ENCODE measurements around the gene KRTAP2-4. TPM values are rescaled to one million over a fixed set of nuclear protein-coding genes. Genes with fewer than 3 reads are reported as not detected.
"Not testable (repeated sequence)": the region's sequence is repeated elsewhere in the genome, so short reads cannot be mapped to it uniquely, and the experiment has no call there.

Gene KRTAP2-4
- total RNA-seq, 1 donor from 2014 or later, result not detected

- DNase-seq (ENCODE audit: low spot score in 2 of 2); FAIRE-seq: not testable (repeated sequence)
Measured at GRCh38 chr17:41040783-41041571, 24.7 kb downstream of the KRTAP2-4 start, which contains the start of gene KRTAP1-1. KRTAP1-1 (minus strand) TSS chr17:41041450; CDS start chr17:41041397, 53 bp downstream.

DNA sequence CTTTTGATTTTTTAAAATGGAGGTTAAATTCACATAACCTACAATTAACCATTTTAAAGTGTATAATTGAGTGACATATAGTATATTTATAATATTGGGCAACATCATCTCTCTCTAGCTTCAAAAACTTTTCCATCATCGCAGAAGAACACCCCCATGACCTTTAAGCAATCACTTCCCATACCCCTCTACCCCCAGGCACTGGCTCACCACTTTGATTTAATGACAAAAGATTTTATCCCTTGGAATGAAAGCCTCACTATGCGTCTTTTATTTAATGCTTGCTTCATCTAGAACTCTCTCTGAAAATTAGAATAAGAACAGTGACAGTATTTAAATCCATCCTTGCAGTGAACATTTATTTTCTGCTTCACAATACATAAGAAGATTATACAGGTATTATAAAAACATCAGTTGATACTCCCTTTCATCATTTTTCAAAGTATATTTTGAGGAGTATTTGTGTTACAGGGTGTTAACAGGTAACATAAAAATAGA, 27.8 kb downstream of the KRTAP2-4 start:
- DNase-seq (ENCODE audit: low spot score in 2 of 2), result no peak
- FAIRE-seq, result no peak

GRCh38 chr17:41034346-41034935, 31.2 kb downstream of the KRTAP2-4 start, which contains the start of gene KRTAP1-3:
KRTAP1-3 (minus strand) TSS chr17:41034874; CDS start chr17:41034821, 53 bp downstream.
- DNase-seq (ENCODE audit: low spot score in 2 of 2); FAIRE-seq: not testable (repeated sequence)

DNA sequence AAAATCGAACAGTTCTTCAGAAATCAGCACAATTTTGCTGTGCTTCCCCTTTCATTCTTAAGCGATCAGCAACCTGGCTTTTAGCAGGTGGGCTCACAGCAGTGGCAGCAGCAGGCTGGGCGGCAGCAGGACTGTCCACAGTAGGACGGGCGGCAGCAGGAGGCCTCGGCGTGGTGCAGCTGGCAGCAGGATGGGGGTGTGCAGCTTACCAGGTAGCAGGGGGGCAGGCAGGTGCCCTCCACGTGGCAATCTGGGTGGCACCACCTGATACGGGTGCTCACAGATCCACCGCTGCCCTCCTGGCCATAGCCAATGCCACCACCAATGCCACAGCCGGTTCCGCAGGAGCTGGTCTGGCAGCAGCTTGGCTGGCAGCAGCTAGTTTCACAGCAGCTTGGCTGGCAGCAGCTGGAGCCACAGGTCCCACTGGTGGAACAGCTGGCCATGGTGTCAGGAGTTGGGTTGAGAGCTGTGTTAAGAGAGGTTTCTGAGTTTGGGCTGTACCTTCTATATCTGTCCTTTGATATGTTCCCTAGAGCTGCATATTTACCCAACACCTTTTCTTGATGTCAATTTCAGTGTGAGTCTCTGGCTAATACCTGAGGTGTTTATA, 35.9 kb downstream of the KRTAP2-4 start, which contains the start of gene KRTAP1-4:
Gene KRTAP1-4 (minus strand): TSS at position 563 of the 613 bp plus-strand sequence. CDS start 117 bp downstream, at position 446.
- DNase-seq (ENCODE audit: low spot score in 2 of 2), result no peak
- FAIRE-seq, result no peak

DNA sequence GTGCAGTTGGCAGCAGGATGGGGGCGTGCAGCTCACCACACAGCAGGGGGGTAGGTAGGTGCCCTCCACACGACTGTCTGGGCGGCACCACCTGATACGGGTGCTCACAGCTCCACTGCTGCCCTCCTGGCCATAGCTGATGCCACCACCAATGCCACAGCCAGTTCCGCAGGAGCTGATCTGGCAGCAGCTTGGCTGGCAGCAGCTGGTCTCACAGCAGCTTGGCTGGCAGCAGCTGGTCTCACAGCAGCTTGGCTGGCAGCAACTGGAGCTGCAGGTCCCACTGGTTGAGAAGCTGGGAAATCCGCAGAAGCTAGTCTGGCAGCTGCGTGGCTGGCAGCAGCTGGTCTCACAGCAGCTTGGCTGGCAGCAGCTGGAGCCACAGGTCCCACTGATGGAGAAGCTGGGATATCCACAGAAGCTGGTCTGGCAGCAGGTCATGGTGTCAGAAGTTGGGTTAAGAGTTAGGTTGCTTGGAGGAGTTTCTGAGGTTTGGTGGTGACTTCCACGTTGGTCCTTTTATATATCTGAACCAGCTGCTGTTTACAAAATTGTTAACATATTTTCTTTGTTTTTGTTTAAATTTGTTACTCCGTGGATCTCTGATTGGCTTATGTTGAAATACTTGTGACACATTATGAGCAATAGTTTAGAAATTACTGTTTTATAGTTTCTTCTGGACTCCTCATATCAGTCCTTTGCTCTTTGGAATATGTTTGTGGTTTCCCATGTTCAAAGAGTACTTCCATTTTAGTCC, 38.8 kb downstream of the KRTAP2-4 start, which contains the start of gene KRTAP1-5:
Gene KRTAP1-5 (minus strand): TSS at position 494 of the 757 bp plus-strand sequence. CDS start 53 bp downstream, at position 441.
- no peak for FAIRE-seq
- no peak for DNase-seq (ENCODE audit: low spot score in 2 of 2)

DNA sequence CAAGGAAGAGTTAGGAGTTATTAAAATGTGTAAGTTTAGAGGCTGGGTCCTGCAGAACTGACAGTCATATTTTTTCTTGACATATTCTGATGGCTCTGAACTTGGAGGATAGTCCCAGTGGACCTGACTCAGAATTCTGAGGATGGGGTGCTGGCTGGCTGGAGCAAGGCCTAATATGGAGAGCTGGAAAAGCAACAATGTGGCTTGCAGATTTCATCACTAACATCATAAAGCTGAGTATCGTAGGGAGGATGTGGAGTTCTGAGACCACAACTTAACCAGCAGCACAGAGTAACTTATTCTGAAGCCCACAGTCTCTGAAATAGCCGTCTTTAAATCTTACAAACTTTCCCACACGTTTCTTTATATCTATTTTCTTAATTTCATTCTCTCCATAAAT, 41.0 kb downstream of the KRTAP2-4 start:
- DNase-seq (ENCODE audit: low spot score in 2 of 2) (no peak), FAIRE-seq (no peak)

GRCh38 chr17:41020336-41020735, 45.3 kb downstream of the KRTAP2-4 start:
- no peak for DNase-seq (ENCODE audit: low spot score in 2 of 2)
- no peak for FAIRE-seq

DNA sequence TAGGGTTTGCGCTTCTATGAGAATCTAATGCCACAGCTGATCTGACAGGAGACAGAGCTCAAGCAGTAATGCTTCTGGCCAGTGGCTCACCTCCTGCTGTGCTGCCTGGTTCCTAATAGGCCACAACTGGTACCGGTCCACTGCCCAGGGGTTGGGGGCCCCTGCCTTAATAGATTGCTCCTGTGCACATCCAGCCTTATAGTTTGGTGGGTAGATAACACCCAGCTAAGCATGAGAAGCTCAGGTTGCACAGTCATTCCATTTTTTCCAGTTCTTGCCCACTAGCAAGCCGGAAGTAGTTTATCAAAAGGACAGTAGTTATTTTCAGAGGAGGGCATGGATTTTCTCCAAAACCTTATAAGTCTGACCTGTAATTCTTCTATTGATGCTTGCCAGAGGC, 46.3 kb downstream of the KRTAP2-4 start:
- no peak for DNase-seq (ENCODE audit: low spot score in 2 of 2)
- no peak for FAIRE-seq

DNA sequence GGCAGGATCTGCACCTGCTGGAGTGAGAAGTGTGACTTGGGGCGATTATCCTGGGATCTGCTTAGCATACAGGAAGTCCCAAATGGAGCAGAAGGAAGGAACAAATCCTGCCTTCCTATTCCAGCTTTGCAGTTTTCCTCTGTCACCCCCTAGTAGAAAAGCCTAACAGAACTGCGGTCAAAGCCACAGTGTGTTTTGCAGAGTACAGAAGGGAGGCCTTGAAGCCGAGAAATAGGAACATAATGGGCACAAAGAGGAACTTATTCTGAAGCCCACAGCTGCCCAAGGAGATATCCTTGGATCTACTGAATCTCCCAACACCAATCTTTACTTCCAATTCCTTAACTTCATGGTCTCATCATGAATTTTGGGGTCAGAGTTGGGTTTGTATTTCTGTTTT, 47.1 kb downstream of the KRTAP2-4 start:
- no peak for FAIRE-seq
- DNase-seq (ENCODE audit: low spot score in 2 of 2), result no peak

DNA sequence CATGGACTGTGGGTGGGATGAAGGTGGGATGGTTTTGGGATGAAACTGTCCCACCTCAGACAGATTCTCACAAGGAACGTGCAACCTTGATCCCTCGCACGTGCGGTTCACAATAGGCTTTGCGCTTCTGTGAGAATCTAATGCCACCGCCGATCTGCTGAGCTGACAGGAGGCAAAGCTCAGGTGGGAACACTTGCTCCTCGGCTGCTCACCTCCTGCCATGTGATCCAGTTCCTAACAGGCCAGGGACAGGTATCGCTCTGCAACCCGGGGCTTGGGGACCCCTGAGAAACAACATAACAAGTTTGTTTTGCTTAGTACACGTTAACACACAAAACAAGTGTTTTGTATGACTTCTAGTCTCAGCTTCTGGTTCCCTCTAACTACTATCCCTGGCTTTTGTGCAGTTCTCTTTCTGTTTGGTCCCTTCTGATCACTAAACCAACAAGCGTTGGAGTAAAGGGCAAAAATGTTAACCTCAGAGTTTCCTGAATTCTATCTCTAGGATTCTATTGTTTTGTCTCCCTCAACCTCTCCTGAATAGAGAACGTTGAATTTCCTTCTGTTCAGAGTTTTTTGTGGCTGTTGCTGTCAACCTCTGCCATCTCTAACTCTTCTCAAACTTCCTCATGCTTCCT, 49.0 kb downstream of the KRTAP2-4 start:
- FAIRE-seq (no peak), DNase-seq (ENCODE audit: low spot score in 2 of 2) (no peak)

- no peak for DNase-seq (ENCODE audit: low spot score in 2 of 2)
- FAIRE-seq, result no peak
Measured at GRCh38 chr17:41015454-41015853, 50.2 kb downstream of the KRTAP2-4 start.

Other genes starting within 250 kb of the KRTAP2-4 start
- gene KRT10, start 243.3 kb downstream of the KRTAP2-4 start, total RNA-seq, result 2.4 TPM
- not detected for gene KRT12, start 198.7 kb downstream of the KRTAP2-4 start, total RNA-seq
- gene KRT20, start 180.6 kb downstream of the KRTAP2-4 start, total RNA-seq, result not detected
- 0.41 TPM for gene KRT23, start 128.2 kb downstream of the KRTAP2-4 start, total RNA-seq
- not detected for gene KRT39, start 98.9 kb downstream of the KRTAP2-4 start, total RNA-seq
- gene KRT40, start 81.6 kb downstream of the KRTAP2-4 start, total RNA-seq, result not detected
- not detected for gene KRTAP3-3, start 71.7 kb downstream of the KRTAP2-4 start, total RNA-seq
- not detected for gene KRTAP3-2, start 66.0 kb downstream of the KRTAP2-4 start, total RNA-seq
- not detected for gene KRTAP3-1, start 56.8 kb downstream of the KRTAP2-4 start, total RNA-seq
- gene KRTAP1-5, start 38.7 kb downstream of the KRTAP2-4 start, total RNA-seq, result not detected
- not detected for gene KRTAP1-4, start 35.7 kb downstream of the KRTAP2-4 start, total RNA-seq
- gene KRTAP1-3, start 31.0 kb downstream of the KRTAP2-4 start, total RNA-seq, result not detected
- gene KRTAP1-1, start 24.4 kb downstream of the KRTAP2-4 start, total RNA-seq, result not detected
- gene KRTAP2-1, start 18.6 kb downstream of the KRTAP2-4 start, total RNA-seq, result not detected
- gene KRTAP2-2, start 10.6 kb downstream of the KRTAP2-4 start, total RNA-seq, result not detected
- not detected for gene KRTAP2-3, start 5.8 kb downstream of the KRTAP2-4 start, total RNA-seq
- not detected for gene KRTAP4-7, start 18.3 kb upstream of the KRTAP2-4 start, total RNA-seq
- gene KRTAP4-8, start 32.3 kb upstream of the KRTAP2-4 start, total RNA-seq, result not detected
- gene KRTAP4-16, start 36.3 kb upstream of the KRTAP2-4 start, total RNA-seq, result not detected
- not detected for gene KRTAP4-9, start 39.5 kb upstream of the KRTAP2-4 start, total RNA-seq
- not detected for gene KRTAP4-11, start 52.5 kb upstream of the KRTAP2-4 start, total RNA-seq
- gene KRTAP4-12, start 58.3 kb upstream of the KRTAP2-4 start, total RNA-seq, result not detected
- not detected for gene KRTAP4-6, start 74.7 kb upstream of the KRTAP2-4 start, total RNA-seq
- not detected for gene KRTAP4-5, start 83.9 kb upstream of the KRTAP2-4 start, total RNA-seq
- not detected for gene KRTAP4-4, start 94.9 kb upstream of the KRTAP2-4 start, total RNA-seq
- gene KRTAP4-3, start 102.3 kb upstream of the KRTAP2-4 start, total RNA-seq, result not detected
- not detected for gene KRTAP4-2, start 112.3 kb upstream of the KRTAP2-4 start, total RNA-seq
- gene KRTAP4-1, start 119.0 kb upstream of the KRTAP2-4 start, total RNA-seq, result not detected
- not detected for gene KRTAP9-1, start 124.0 kb upstream of the KRTAP2-4 start, total RNA-seq
- not detected for gene KRTAP9-2, start 160.8 kb upstream of the KRTAP2-4 start, total RNA-seq
- not detected for gene KRTAP9-3, start 166.6 kb upstream of the KRTAP2-4 start, total RNA-seq
- gene KRTAP9-8, start 172.1 kb upstream of the KRTAP2-4 start, total RNA-seq, result not detected
- not detected for gene KRTAP9-4, start 183.8 kb upstream of the KRTAP2-4 start, total RNA-seq
- gene KRTAP9-9, start 189.5 kb upstream of the KRTAP2-4 start, total RNA-seq, result not detected
- not detected for gene KRTAP9-6, start 199.5 kb upstream of the KRTAP2-4 start, total RNA-seq
- gene KRTAP9-7, start 209.8 kb upstream of the KRTAP2-4 start, total RNA-seq, result not detected
- gene KRTAP29-1, start 237.0 kb upstream of the KRTAP2-4 start, total RNA-seq, result not detected
- not detected for gene KRTAP16-1, start 243.4 kb upstream of the KRTAP2-4 start, total RNA-seq
- gene KRTAP17-1, start 249.8 kb upstream of the KRTAP2-4 start, total RNA-seq, result not detected